Activated T-helper 9 cell treated with anti-CD3 and anti-CD28 coated beads, Interleukin-2, amount 50 U/mL, for 16 hours (primary cell): ENCODE data around the gene FGF8.

Source experiments
- DNase-seq: peaks from one replicate; pipeline ENCODE4 v3.0.0-alpha.2; 2020; ENCODE audit warnings: low read depth

FGF8 gene

GRCh38 chr10:101768791-101769170 lies 7.1 kb downstream of the FGF8 start:
- no peak for DNase-seq

GRCh38 chr10:101767966-101768790 lies 7.7 kb downstream of the FGF8 start:
- DNase-seq: no peak

GRCh38 chr10:101767600-101767945 lies 8.3 kb downstream of the FGF8 start:
- no peak for DNase-seq

- DNase-seq: no peak
These were observed 8.9 kb downstream of the FGF8 start for GRCh38 chr10:101766753-101767599.

- DNase-seq: no peak
These were observed 9.6 kb downstream of the FGF8 start for GRCh38 chr10:101766306-101766705.

DNA sequence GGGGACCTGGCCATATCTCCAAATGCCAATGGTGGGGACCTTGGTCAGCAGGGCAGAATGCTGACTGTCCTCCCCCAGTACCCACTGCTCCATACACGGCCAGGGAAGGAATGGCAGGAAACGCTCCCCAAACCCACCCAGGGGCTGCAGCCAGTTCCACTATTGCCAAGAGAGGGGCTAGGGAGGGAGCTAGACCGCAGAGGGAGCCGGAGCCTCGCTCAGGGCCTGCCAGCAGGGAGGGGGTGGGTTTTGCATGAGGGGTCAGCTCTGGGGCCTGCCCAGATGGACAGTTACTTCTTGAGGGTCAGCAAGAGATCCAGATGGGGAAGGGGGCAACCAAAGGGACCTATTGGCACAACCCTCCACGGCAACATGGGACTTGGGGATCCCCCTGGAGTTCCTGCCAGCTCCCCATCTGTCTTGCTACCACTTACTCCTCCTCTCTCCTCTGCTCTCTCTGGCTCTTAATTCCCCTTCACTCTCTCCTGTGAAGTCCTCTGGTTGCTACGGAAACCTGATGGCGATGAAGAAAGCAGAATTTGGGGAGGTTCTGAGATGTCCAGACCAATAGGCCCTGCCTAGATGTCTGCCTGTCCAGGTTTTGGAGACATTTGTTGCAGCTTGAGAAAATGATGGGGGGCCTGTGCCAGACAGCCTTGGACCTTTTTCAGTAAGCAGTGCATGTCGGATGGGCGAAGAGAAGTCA lies 12.6 kb downstream of the FGF8 start:
- no peak for DNase-seq

GRCh38 chr10:101762736-101763135 lies 13.2 kb downstream of the FGF8 start:
- no peak for DNase-seq

- no peak for DNase-seq
These were observed 14.7 kb downstream of the FGF8 start for GRCh38 chr10:101761226-101761625.

- DNase-seq: no peak
These were observed 15.4 kb downstream of the FGF8 start for GRCh38 chr10:101760510-101760909.

GRCh38 chr10:101759309-101760247 lies 16.3 kb downstream of the FGF8 start:
- no peak for DNase-seq

- no peak for DNase-seq
These were observed 17.1 kb downstream of the FGF8 start for GRCh38 chr10:101758858-101759257.

- no peak for DNase-seq
These were observed 23.7 kb downstream of the FGF8 start for GRCh38 chr10:101752241-101752640.

DNA sequence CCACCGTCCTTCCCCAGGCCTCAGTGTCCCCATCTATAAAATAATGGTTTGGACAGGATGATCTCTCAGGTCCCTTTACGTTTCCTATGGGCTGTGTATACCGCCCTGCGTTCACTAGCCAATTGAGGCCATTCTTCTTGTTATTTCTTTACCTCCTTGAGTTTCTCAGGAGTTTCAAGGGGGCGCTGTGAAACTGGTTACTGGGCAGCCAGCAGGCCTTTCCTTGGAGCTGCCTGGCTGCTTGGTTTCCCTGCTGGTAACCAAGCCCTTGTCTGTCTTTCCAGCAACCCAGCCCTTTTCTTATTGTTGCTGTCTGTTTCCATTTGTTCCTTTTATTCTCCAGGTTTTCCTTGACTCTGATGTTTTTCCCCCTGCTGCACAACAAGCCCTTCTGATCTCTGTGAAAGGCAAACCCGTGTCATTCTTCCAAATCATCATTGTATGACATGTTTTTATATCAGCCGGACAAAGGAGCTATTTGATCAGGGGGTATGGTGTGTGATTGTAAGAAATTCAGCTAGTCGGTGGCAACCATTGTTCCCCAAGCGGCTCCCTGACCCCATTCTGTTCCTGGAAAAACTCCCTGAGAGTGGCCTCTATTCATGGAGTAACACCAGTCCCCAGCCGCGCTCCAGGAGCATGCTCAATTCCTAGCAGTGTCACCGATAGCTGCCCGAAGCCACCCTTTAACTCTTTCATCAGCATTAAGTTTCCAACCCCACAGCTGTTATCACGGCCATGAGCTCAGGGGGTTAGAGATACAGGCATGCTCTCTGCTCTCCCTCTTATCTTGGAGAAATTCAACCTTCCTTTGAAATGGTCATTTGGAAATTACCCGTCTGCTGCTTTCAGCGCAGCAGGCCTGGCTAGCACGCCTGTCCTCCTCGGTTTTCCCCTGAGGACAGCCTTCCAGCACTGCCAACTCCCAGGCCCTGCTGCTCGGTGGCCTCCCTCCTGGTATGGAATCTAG lies 26.6 kb downstream of the FGF8 start:
- DNase-seq: no peak

GRCh38 chr10:101748496-101748895 lies 27.4 kb downstream of the FGF8 start:
- DNase-seq: no peak

GRCh38 chr10:101745074-101745696 lies 30.7 kb downstream of the FGF8 start:
- DNase-seq: no peak

DNA sequence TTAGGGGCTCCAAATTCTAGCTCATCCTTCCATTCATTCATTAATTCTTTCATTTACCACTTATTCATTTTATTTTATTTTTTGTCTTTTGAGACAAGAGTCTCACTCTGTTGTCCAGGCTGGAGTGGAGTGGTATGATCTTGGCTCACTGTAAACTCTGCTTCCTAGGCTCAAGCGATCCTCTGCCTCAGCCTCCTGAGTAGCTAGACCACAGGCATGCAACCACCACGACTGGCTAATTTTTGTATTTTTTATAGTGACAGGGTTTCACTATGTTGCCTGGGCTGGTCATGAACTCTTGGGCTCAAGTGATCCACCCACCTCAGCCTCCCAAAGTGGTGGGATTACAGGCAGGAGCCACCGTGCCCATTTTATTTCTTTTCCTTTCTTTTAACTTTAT lies 31.6 kb downstream of the FGF8 start:
- DNase-seq: no peak

DNA sequence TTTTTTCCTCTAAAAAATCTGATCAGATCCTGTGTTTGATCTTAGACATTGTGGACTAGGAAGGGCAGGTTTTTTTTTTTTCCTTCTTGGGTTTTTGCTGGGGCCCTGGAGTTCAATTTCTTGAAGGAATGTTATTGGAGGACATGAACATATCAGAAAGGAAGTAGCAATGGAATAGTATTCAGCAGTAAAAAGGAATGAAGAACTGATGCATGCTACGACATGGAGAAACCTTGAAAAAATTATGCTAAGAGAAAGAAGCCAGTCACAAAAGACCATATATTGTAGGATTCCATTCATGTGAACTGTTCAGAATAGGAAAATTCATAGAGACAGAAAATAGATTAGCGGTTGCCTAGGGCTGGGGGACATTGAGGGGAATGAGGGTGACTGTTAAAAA lies 34.0 kb downstream of the FGF8 start:
- DNase-seq: no peak

- DNase-seq: no peak
These were observed 39.2 kb downstream of the FGF8 start for GRCh38 chr10:101736666-101737065.

- no peak for DNase-seq
These were observed 43.8 kb downstream of the FGF8 start for GRCh38 chr10:101732096-101732495.

DNA sequence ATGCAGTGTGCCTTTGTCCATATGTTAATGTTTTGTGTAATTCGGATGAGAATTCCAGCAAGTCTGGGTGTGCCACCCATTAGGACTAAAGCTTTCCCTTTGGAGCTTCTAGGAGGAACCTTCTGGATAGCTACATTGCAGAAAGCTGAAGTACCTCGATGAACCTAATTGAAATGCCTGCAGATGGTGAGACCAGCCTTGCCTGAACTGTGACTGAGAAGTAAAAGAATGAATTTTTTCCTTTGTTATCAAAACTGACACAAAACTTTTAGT lies 49.9 kb downstream of the FGF8 start:
- no peak for DNase-seq
